ENCODE measurements around the gene CAPN2. TPM values are rescaled to one million over a fixed set of nuclear protein-coding genes. Genes with fewer than 3 reads are reported as not detected.

Gene CAPN2
- total and polyA plus RNA-seq, 3 donors from 2014 or later: 99.0 to 179 (median 174) TPM

- no peaks in the 10 kb centered on the region for H3K9me3 ChIP-seq
- DNase-seq: no peak
- no peaks in the 10 kb centered on the region for H3K36me3 ChIP-seq (ENCODE audit: low read depth, missing control alignments)
Observed at GRCh38 chr1:223758734-223759133, 46.4 kb downstream of the CAPN2 start.

GRCh38 chr1:223759273-223759672 lies 46.9 kb downstream of the CAPN2 start:
- Histone ChIP-seq H3K36me3 (ENCODE audit: low read depth, missing control alignments) (no peaks in the 10 kb centered on the region), H3K27me3 (no peaks in the 10 kb centered on the region), H3K4me3 (no peak overlapping the region), H3K9me3 (no peaks in the 10 kb centered on the region), H3K27ac (no peak overlapping the region), H3K4me1 (no peaks in the 10 kb centered on the region)
- no peak for DNase-seq
- intact Hi-C loops (cut with DNase I; ENCODE audit: low total_unique reads): no loop called here
- TF ChIP-seq CTCF (IDR thresholded peaks at IDR 0.05) (no peak), POLR2A (IDR thresholded peaks at IDR 0.05) (no peak)
- 91 to 92% methylated on average over 13 of the region's 13 CpGs for WGBS, 2 donors

More at GRCh38 chr1:223758734-223759133, 46.4 kb downstream of the CAPN2 start:
- 92 to 95% methylated on average over 9 of the region's 9 CpGs for WGBS, 2 donors
- TF ChIP-seq CTCF (IDR thresholded peaks at IDR 0.05) (no peak), POLR2A (IDR thresholded peaks at IDR 0.05) (no peak)
- intact Hi-C loops (cut with DNase I; ENCODE audit: low total_unique reads): no loop called here
- no peak overlapping the region for H3K27ac ChIP-seq
- no peak overlapping the region for H3K4me3 ChIP-seq
- H3K27me3 ChIP-seq: no peaks in the 10 kb centered on the region
- no peaks in the 10 kb centered on the region for H3K4me1 ChIP-seq

GRCh38 chr1:223760833-223761232 lies 48.5 kb downstream of the CAPN2 start:
- Histone ChIP-seq H3K4me1 (peaks cover 10% of the 10 kb centered on the region), H3K36me3 (ENCODE audit: low read depth, missing control alignments) (no peaks in the 10 kb centered on the region), H3K4me3 (no peak overlapping the region), H3K27ac (no peak overlapping the region), H3K9me3 (no peaks in the 10 kb centered on the region), H3K27me3 (no peaks in the 10 kb centered on the region)
- intact Hi-C loops (cut with DNase I; ENCODE audit: low total_unique reads): no loop called here
- TF ChIP-seq POLR2A (IDR thresholded peaks at IDR 0.05) (no peak), CTCF (IDR thresholded peaks at IDR 0.05) (no peak)
- WGBS, 2 donors: 69 to 81% methylated on average over 6 of the region's 6 CpGs
- no peak for DNase-seq

- intact Hi-C loops (cut with DNase I; ENCODE audit: low total_unique reads): no loop called here
- 72 to 81% methylated on average over 7 of the region's 7 CpGs for WGBS, 2 donors
- Histone ChIP-seq H3K36me3 (ENCODE audit: low read depth, missing control alignments) (no peaks in the 10 kb centered on the region), H3K4me1 (peaks cover 10% of the 10 kb centered on the region), H3K27me3 (no peaks in the 10 kb centered on the region), H3K9me3 (no peaks in the 10 kb centered on the region), H3K27ac (no peak overlapping the region), H3K4me3 (no peak overlapping the region)
- no peak for DNase-seq
- TF ChIP-seq CTCF (IDR thresholded peaks at IDR 0.05) (no peak), POLR2A (IDR thresholded peaks at IDR 0.05) (no peak)
Observed at GRCh38 chr1:223761411-223761810, 49.1 kb downstream of the CAPN2 start.

- DNase-seq: no peak
- H3K9me3 ChIP-seq: no peaks in the 10 kb centered on the region
- WGBS, 2 donors: 91 to 94% methylated on average over 5 of the region's 5 CpGs
- no peak overlapping the region for H3K27ac ChIP-seq
- H3K4me3 ChIP-seq: no peak overlapping the region
- no peaks in the 10 kb centered on the region for H3K27me3 ChIP-seq
- no peak for TF ChIP-seq CTCF (IDR thresholded peaks at IDR 0.05)
- TF ChIP-seq POLR2A (IDR thresholded peaks at IDR 0.05): no peak
- no peaks in the 10 kb centered on the region for H3K36me3 ChIP-seq (ENCODE audit: low read depth, missing control alignments)
- H3K4me1 ChIP-seq: peaks cover 10% of the 10 kb centered on the region
- intact Hi-C loops (cut with DNase I; ENCODE audit: low total_unique reads): no loop called here
Observed at GRCh38 chr1:223763251-223763650, 50.9 kb downstream of the CAPN2 start.

All from testis (tissue), 3 donors.